HG03354 (cell line): ENCODE data around the gene KIF2A.

Experiments
- ATAC-seq: cut with Tn5 transposase; IDR thresholded peaks from one replicate; pipeline ENCODE4 v1.9.1; 2021; ENCODE audit warnings: mild to moderate bottlenecking; ENCODE audit not compliant: unreplicated experiment, poor library complexity, severe bottlenecking

KIF2A gene

GRCh38 chr5:62326302-62326701, 20.3 kb downstream of the KIF2A start:
- peak; percentile 72 for ATAC-seq

GRCh38 chr5:62326702-62327101, 20.7 kb downstream of the KIF2A start:
- ATAC-seq: peak; percentile 8

GRCh38 chr5:62327138-62328053, 21.4 kb downstream of the KIF2A start:
- no peak for ATAC-seq

GRCh38 chr5:62328772-62329491, 22.9 kb downstream of the KIF2A start:
- no peak for ATAC-seq

GRCh38 chr5:62330302-62330701, 24.3 kb downstream of the KIF2A start:
- ATAC-seq: no peak

- ATAC-seq: no peak
These were observed 25.9 kb downstream of the KIF2A start for GRCh38 chr5:62331921-62332320.

- ATAC-seq: no peak
These were observed 27.3 kb downstream of the KIF2A start for GRCh38 chr5:62333250-62333794.

GRCh38 chr5:62334082-62334481, 28.1 kb downstream of the KIF2A start:
- ATAC-seq: no peak

- peak; percentile 42 for ATAC-seq
These were observed 34.4 kb downstream of the KIF2A start for GRCh38 chr5:62340392-62340791.

GRCh38 chr5:62340979-62341378, 35.0 kb downstream of the KIF2A start:
- ATAC-seq: no peak

GRCh38 chr5:62341783-62342475, 35.9 kb downstream of the KIF2A start:
- peak; percentile 66 for ATAC-seq

GRCh38 chr5:62342476-62342837, 36.5 kb downstream of the KIF2A start:
- peak; percentile 54 for ATAC-seq

- no peak for ATAC-seq
These were observed 37.4 kb downstream of the KIF2A start for GRCh38 chr5:62343428-62343827.

GRCh38 chr5:62346748-62347147, 40.7 kb downstream of the KIF2A start:
- ATAC-seq: no peak

- no peak for ATAC-seq
These were observed 41.9 kb downstream of the KIF2A start for GRCh38 chr5:62347928-62348327.

GRCh38 chr5:62348723-62349481, 42.9 kb downstream of the KIF2A start:
- no peak for ATAC-seq

GRCh38 chr5:62354028-62354874, 48.2 kb downstream of the KIF2A start:
- ATAC-seq: peak; percentile 94

- no peak for ATAC-seq
These were observed 56.7 kb downstream of the KIF2A start for GRCh38 chr5:62362701-62363100.

GRCh38 chr5:62369039-62369438, 63.0 kb downstream of the KIF2A start:
- ATAC-seq: no peak
